HepG2 (cell line): Measurements from ENCODE around the gene ARTN. TPM values are rescaled to one million over a fixed set of nuclear protein-coding genes. Genes with fewer than 3 reads are reported as not detected.

Experiments used
- ATAC-seq: fragments of 200-7000 bp; cut with Tn5 transposase; 3 replicates; pipeline ENCODE4 v1.9.1; 2020; ENCODE audit warnings: mild to moderate bottlenecking, moderate library complexity
- BruUV-seq: library from RNA; stranded (reverse); fragments of 400-500 nt; replicated peaks from 2 replicates; lab custom pipeline; 2021; lab: Mats Ljungman, UMichigan
- CTCF ChIA-PET: fragments of 300-600 bp; formaldehyde crosslinking; extraction: SDS; loops from one replicate; lab custom pipeline; 2021; ENCODE audit warnings: low total read pairs, inconsistent platforms, low intra/inter-chr PET ratio; lab: Yijun Ruan, JAX
- POLR2A ChIA-PET: fragments of 350-600 bp; sonication (Branson Sonifier 250); formaldehyde crosslinking; loops from one replicate; lab custom pipeline; 2020; ENCODE audit warnings: antibody characterized with exemption, inconsistent platforms; lab: Yijun Ruan, JAX
- DNase-seq: peaks from one replicate; pipeline ENCODE4 v3.0.0-alpha.2; 2015; ENCODE audit warnings: low spot score
- FAIRE-seq: peaks from 3 replicates; lab custom pipeline; 2011; peaks lifted over from hg19 to GRCh38; lab: Jason Lieb, UNC
- H2AFZ ChIP-seq: one replicate; pipeline ENCODE4 v1.6.1; 2011; ENCODE audit warnings: low read length, inconsistent platforms
- H3K27ac ChIP-seq: fragments of 300-600 bp; 3 replicates; pipeline ENCODE4 v1.8.0; 2011; ENCODE audit warnings: mixed run types, mild to moderate bottlenecking, mixed read lengths, low read length, inconsistent platforms; ENCODE audit not compliant: insufficient read depth; ENCODE audit errors: extremely low read length
- H3K27me3 ChIP-seq, 2 experiments: fragments of 200-600 bp in 1 of 2; 2 replicates in 1 of 2; 3 replicates in 1 of 2; pipeline versions ENCODE4 v1.6.0 to v1.8.0; 2011; ENCODE audit warnings: low read length in 2 of 2, mild to moderate bottlenecking in 2 of 2, moderate library complexity in 2 of 2, inconsistent platforms in 1 of 2; ENCODE audit not compliant: insufficient read depth in 2 of 2, control insufficient read depth in 1 of 2
- H3K36me3 ChIP-seq, 2 experiments: fragments of 200-600 bp in 1 of 2; replicated peaks in 1 of 2; 2 replicates in 1 of 2; 3 replicates in 1 of 2; pipeline versions ENCODE4 v1.5.1 to v1.8.0; 2011; ENCODE audit warnings: low read length in 2 of 2, inconsistent platforms in 1 of 2; ENCODE audit not compliant: insufficient read depth in 2 of 2, control insufficient read depth in 1 of 2
- H3K4me1 ChIP-seq: 2 replicates; pipeline ENCODE4 v1.5.1; 2012; ENCODE audit warnings: low read length, inconsistent platforms; ENCODE audit not compliant: insufficient read depth
- H3K4me2 ChIP-seq: 2 replicates; pipeline ENCODE4 v1.6.0; 2011; ENCODE audit warnings: low read depth, low read length, inconsistent platforms
- H3K4me3 ChIP-seq, 3 experiments: fragments of 200-600 bp in 1 of 3; sonication (generic), shearing (Covaris generic) in 1 of 3; replicated peaks in 1 of 3; 2 replicates each; pipeline ENCODE4 v1.5.1; 2011 to 2016; ENCODE audit warnings: low read length in 3 of 3, inconsistent platforms in 2 of 3, low read depth in 2 of 3, mild to moderate bottlenecking in 2 of 3, control low read depth in 1 of 3, mixed read lengths in 1 of 3; ENCODE audit not compliant: insufficient read depth in 1 of 3
- H3K79me2 ChIP-seq: one replicate; pipeline ENCODE4 v1.6.1; 2011; ENCODE audit warnings: low read length, inconsistent platforms; ENCODE audit not compliant: insufficient read depth
- H3K9ac ChIP-seq: 2 replicates; pipeline ENCODE4 v1.6.0; 2011; ENCODE audit warnings: mild to moderate bottlenecking, low read depth, low read length, inconsistent platforms; ENCODE audit not compliant: insufficient read depth
- H3K9me3 ChIP-seq: 2 replicates; pipeline ENCODE4 v1.5.1; 2012; ENCODE audit warnings: mild to moderate bottlenecking, low read length
- H4K20me1 ChIP-seq: 2 replicates; pipeline ENCODE4 v1.6.0; 2011; ENCODE audit warnings: inconsistent platforms, mild to moderate bottlenecking, low read length, moderate library complexity; ENCODE audit not compliant: insufficient read depth
- BRD4 ChIP-seq: sonication (generic); formaldehyde crosslinking; IDR thresholded peaks from 2 replicates; pipeline ENCODE4 v1.4.0; 2020; ENCODE audit warnings: missing genetic modification reagents
- EED ChIP-seq: sonication (generic); formaldehyde crosslinking; IDR thresholded peaks from 2 replicates; pipeline ENCODE4 v1.5.0; 2020; ENCODE audit warnings: mild to moderate bottlenecking, missing genetic modification reagents
- EP300 ChIP-seq, 3 experiments: sonication (generic) in 1 of 3; formaldehyde crosslinking in 1 of 3; IDR thresholded peaks; 2 replicates each; pipeline versions ENCODE4 v1.5.1 to v1.6.1; 2011 to 2020; ENCODE audit warnings: low read depth in 2 of 3, low read length in 2 of 3, borderline replicate concordance in 1 of 3, improper control_type of control experiment in 1 of 3, mild to moderate bottlenecking in 1 of 3, missing genetic modification reagents in 1 of 3, moderate library complexity in 1 of 3
- KLF15 ChIP-seq: sonication (generic); formaldehyde crosslinking; IDR thresholded peaks from 2 replicates; pipeline ENCODE4 v1.8.1; 2023; ENCODE audit warnings: borderline replicate concordance, mild to moderate bottlenecking, inconsistent platforms, missing genetic modification reagents, mixed read lengths
- KMT2A ChIP-seq: sonication (generic); formaldehyde crosslinking; IDR thresholded peaks from 2 replicates; pipeline ENCODE4 v1.4.0; 2020; ENCODE audit warnings: missing genetic modification reagents
- ZFP82 ChIP-seq: sonication (generic); formaldehyde crosslinking; IDR thresholded peaks from 2 replicates; pipeline ENCODE4 v1.5.1; 2020; ENCODE audit warnings: mild to moderate bottlenecking, missing genetic modification reagents, borderline replicate concordance
- ZNF674 ChIP-seq: sonication (generic); formaldehyde crosslinking; IDR thresholded peaks from 2 replicates; pipeline ENCODE4 v1.5.0; 2020; ENCODE audit warnings: low read depth, mild to moderate bottlenecking, missing genetic modification reagents
- ZNF761 ChIP-seq: sonication (generic); formaldehyde crosslinking; conservative IDR thresholded peaks from 2 replicates; pipeline ENCODE4 v1.4.0; 2020; ENCODE audit warnings: mild to moderate bottlenecking, missing genetic modification reagents
- WGBS: methylation state at CpG from one replicate; pipeline ENCODE4 v1.1.6; 2017; ENCODE audit warnings: low lambda C conversion rate; 5-methylcytosine and 5-hydroxymethylcytosine counted together
- in situ Hi-C: cut with HindIII; loops from 2 replicates; pipeline ENCODE4 v1.10.0; 2017; ENCODE audit warnings: low pct_unique_long_range_greater_than_20kb; ENCODE audit not compliant: extremely low pct_ligation_motif_present
- intact Hi-C: fragments of 100-400 bp; cut with micrococcal nuclease; formaldehyde crosslinking; loops from one replicate; pipeline ENCODE4 v1.10.0; 2022; ENCODE audit not compliant: unreplicated experiment
- polyA plus RNA-seq, 8 experiments: library from polyadenylated mRNA; depleted of rRNA in 3 of 8; stranded (reverse) in 7 of 8; unstranded in 1 of 8; fragments of >200 nt; fragmentation: Illumina TruSeq in 4 of 8; extraction: Trizol in 4 of 8; gene quantifications; 2 replicates each; pipeline versions ENCODE4 v1.2.1 to v1.2.3, GENCODE V29; 2011 to 2016; ENCODE audit warnings: low read depth in 4 of 8, missing spikeins in 1 of 8, mixed read lengths in 1 of 8; ENCODE audit not compliant: insufficient read depth in 1 of 8
- total RNA-seq, 5 experiments: library from RNA; depleted of rRNA; stranded (reverse); fragments of >200 nt; fragmentation: Illumina TruSeq; extraction: Trizol; gene quantifications; 2 replicates each; pipeline ENCODE4 v1.2.3, GENCODE V29; 2016; ENCODE audit warnings: low read depth in 1 of 5
- TF ChIP-seq, protein P1 (sequence below): sonication (generic); formaldehyde crosslinking; IDR thresholded peaks from 2 replicates; pipeline ENCODE4 v1.4.0; 2020; ENCODE audit warnings: missing genetic modification reagents
- TF ChIP-seq, protein P2 (sequence below): IDR thresholded peaks from 2 replicates; pipeline ENCODE4 v1.6.1; 2016
- TF ChIP-seq, protein P3 (sequence below): sonication (generic); formaldehyde crosslinking; IDR thresholded peaks from 2 replicates; pipeline ENCODE4 v1.5.0; 2020; ENCODE audit warnings: mild to moderate bottlenecking, missing genetic modification reagents

The ARTN gene
- total and polyA plus RNA-seq, 2 of the 13 experiments (the other 11 are each of a cell fraction or from before 2014, with no cell fraction given) = 0.11 to 0.62 TPM

DNA sequence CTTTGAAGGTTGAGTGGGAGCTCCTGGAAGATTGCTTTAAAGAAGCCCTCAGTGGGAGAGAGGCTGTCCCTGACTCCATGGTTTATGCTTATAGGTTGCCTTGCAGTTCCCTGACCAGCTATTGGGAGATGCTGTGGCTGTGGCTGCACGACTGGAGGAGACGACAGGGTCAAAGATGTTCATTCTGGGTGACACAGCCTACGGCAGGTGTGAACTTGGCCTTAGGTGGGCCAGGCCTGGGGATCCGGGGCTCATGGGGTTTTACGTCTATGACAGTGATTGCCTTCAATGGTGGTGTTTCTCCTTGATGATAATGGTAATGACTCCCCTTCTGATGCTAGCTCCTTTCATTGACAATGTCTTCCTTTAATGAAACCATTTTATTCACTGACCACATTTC, 36.9 kb downstream of the ARTN start:
- peak overlapping the region; percentile 76 for H3K9ac ChIP-seq
- FAIRE-seq (no peak), ATAC-seq (no peak), DNase-seq (no peak)
- H3K27me3 ChIP-seq = no peaks in the 10 kb centered on the region
- peak overlapping the region; percentile 80 to 94 (median 91) for H3K4me3 ChIP-seq
- H3K4me2 ChIP-seq = peak overlapping the region; percentile 75
- no peak overlapping the region for H3K27ac ChIP-seq
- WGBS = 22% methylated on average over 5 of the region's 5 CpGs
- H3K9me3 ChIP-seq = no peaks in the 10 kb centered on the region
- intact Hi-C loops (no loop called here), in situ Hi-C loops (no loop called here)
- no peak overlapping the region for H2AFZ ChIP-seq
- H4K20me1 ChIP-seq = no peaks in the 10 kb centered on the region
- TF ChIP-seq, protein P1, sequence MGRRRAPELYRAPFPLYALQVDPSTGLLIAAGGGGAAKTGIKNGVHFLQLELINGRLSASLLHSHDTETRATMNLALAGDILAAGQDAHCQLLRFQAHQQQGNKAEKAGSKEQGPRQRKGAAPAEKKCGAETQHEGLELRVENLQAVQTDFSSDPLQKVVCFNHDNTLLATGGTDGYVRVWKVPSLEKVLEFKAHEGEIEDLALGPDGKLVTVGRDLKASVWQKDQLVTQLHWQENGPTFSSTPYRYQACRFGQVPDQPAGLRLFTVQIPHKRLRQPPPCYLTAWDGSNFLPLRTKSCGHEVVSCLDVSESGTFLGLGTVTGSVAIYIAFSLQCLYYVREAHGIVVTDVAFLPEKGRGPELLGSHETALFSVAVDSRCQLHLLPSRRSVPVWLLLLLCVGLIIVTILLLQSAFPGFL (CRISPR knock-in tag) = no peak
- TF ChIP-seq BRD4 (CRISPR knock-in tag) = 0 out of 2 replicates have a peak, but pooled peaks have one; percentile 13
- H3K36me3 ChIP-seq = peaks cover 0 to 1% of the 10 kb centered on the region in 2 experiments; a peak in 1 of 5 replicates
- POLR2A ChIA-PET = interaction anchor here (0.9 to 1.9 kb wide), 7 partner anchors 8 to 62 kb away, joined by 3 to 10 read pairs (median 5); partner anchors contain the start of genes B4GALT2 and IPO13
- peaks cover 22% of the 10 kb centered on the region for H3K4me1 ChIP-seq
- H3K79me2 ChIP-seq = peaks cover 15% of the 10 kb centered on the region
- BruUV-seq = no TSS peak
- CTCF ChIA-PET = no interaction called here

DNA sequence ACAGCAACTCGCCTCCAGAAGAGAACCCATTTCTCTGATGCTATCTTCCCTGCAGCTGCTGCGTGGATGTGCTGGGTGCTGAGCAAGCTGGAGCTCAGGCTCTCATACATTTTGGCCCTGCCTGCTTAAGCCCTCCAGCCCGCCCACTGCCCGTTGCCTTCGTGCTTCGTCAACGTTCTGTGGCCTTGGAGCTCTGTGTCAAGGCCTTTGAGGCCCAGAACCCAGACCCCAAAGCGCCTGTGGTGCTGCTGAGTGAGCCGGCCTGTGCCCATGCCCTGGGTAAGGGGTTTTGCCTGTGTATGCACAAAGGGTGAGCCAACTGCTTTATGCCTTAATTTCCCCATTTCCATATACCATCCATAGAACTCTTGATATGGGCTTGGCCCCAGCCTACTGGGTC, 37.3 kb downstream of the ARTN start:
- H3K4me3 ChIP-seq = peak overlapping the region; percentile 80 to 94 (median 91)
- WGBS = 57% methylated on average over 9 of the region's 9 CpGs
- ATAC-seq (no peak), FAIRE-seq (no peak), DNase-seq (no peak)
- POLR2A ChIA-PET = interaction anchor here (1.4 to 1.9 kb wide), 5 partner anchors 7 to 34 kb away, joined by 3 to 10 read pairs (median 7); partner anchors contain the start of genes B4GALT2 and IPO13
- no peaks in the 10 kb centered on the region for H3K9me3 ChIP-seq
- peak overlapping the region; percentile 76 for H3K9ac ChIP-seq
- H3K79me2 ChIP-seq = peaks cover 19% of the 10 kb centered on the region
- H3K27ac ChIP-seq = no peak overlapping the region
- peak overlapping the region; percentile 75 for H3K4me2 ChIP-seq
- no TSS peak for BruUV-seq
- CTCF ChIA-PET = no interaction called here
- in situ Hi-C loops = no loop called here
- intact Hi-C loops = no loop called here
- peaks cover 0 to 1% of the 10 kb centered on the region in 2 experiments; a peak in 1 of 5 replicates for H3K36me3 ChIP-seq
- H2AFZ ChIP-seq = no peak overlapping the region
- H3K27me3 ChIP-seq = no peaks in the 10 kb centered on the region
- no peaks in the 10 kb centered on the region for H4K20me1 ChIP-seq
- peaks cover 26% of the 10 kb centered on the region for H3K4me1 ChIP-seq
- no peak for TF ChIP-seq KMT2A (CRISPR knock-in tag)
- no peak for TF ChIP-seq EP300 (IDR thresholded peaks at IDR 0.05; ENCODE audit: low read depth in 2 of 2, low read length in 2 of 2)
- no peak for TF ChIP-seq EP300 (CRISPR knock-in tag; IDR thresholded peaks at IDR 0.05; ENCODE audit: borderline replicate concordance)
- no peak for TF ChIP-seq EED (CRISPR knock-in tag)
- TF ChIP-seq KLF15 (CRISPR knock-in tag) = no peak
- no peak for TF ChIP-seq ZNF761 (CRISPR knock-in tag)
- TF ChIP-seq, protein P2, sequence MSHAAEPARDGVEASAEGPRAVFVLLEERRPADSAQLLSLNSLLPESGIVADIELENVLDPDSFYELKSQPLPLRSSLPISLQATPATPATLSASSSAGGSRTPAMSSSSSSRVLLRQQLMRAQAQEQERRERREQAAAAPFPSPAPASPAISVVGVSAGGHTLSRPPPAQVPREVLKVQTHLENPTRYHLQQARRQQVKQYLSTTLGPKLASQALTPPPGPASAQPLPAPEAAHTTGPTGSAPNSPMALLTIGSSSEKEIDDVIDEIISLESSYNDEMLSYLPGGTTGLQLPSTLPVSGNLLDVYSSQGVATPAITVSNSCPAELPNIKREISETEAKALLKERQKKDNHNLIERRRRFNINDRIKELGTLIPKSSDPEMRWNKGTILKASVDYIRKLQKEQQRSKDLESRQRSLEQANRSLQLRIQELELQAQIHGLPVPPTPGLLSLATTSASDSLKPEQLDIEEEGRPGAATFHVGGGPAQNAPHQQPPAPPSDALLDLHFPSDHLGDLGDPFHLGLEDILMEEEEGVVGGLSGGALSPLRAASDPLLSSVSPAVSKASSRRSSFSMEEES = no peak
- TF ChIP-seq ZNF674 (CRISPR knock-in tag) = no peak
- TF ChIP-seq ZFP82 (CRISPR knock-in tag) = no peak
- TF ChIP-seq, protein P3, sequence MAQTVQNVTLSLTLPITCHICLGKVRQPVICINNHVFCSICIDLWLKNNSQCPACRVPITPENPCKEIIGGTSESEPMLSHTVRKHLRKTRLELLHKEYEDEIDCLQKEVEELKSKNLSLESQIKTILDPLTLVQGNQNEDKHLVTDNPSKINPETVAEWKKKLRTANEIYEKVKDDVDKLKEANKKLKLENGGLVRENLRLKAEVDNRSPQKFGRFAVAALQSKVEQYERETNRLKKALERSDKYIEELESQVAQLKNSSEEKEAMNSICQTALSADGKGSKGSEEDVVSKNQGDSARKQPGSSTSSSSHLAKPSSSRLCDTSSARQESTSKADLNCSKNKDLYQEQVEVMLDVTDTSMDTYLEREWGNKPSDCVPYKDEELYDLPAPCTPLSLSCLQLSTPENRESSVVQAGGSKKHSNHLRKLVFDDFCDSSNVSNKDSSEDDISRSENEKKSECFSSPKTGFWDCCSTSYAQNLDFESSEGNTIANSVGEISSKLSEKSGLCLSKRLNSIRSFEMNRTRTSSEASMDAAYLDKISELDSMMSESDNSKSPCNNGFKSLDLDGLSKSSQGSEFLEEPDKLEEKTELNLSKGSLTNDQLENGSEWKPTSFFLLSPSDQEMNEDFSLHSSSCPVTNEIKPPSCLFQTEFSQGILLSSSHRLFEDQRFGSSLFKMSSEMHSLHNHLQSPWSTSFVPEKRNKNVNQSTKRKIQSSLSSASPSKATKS (CRISPR knock-in tag) = no peak
